HCT116 (cell line): Measurements from ENCODE around the gene ADA. TPM values are rescaled to one million over a fixed set of nuclear protein-coding genes. Genes with fewer than 3 reads are reported as not detected.

ENCODE experiments used
- ATAC-seq: fragments of 200-7000 bp; cut with Tn5 transposase; 2 replicates; pipeline ENCODE4 v1.9.1; 2020; ENCODE audit warnings: mild to moderate bottlenecking, moderate library complexity
- BruUV-seq: library from RNA; stranded (reverse); fragments of 400-500 nt; replicated peaks from 2 replicates; lab custom pipeline; 2021; lab: Mats Ljungman, UMichigan
- CTCF ChIA-PET: fragments of 300-600 bp; sonication (Branson Sonifier 250); formaldehyde crosslinking; loops from one replicate; lab custom pipeline; 2021; ENCODE audit warnings: antibody characterized with exemption; lab: Charles Lee
- POLR2A ChIA-PET: fragments of 300-600, 350-600 bp; sonication (Branson Sonifier 250); formaldehyde crosslinking; loops from one replicate; lab custom pipeline; 2021; ENCODE audit warnings: antibody characterized with exemption; lab: Charles Lee
- RAD21 ChIA-PET, 2 experiments: fragments of 300-600 bp; sonication (Branson Sonifier 250); formaldehyde crosslinking; loops; one replicate each; lab custom pipeline; 2023; ENCODE audit warnings: low total read pairs in 2 of 2; ENCODE audit not compliant: uncharacterized antibody in 2 of 2, unreplicated experiment in 2 of 2, low non-redundant PET in 1 of 2; lab: Charles Lee
- DNase-seq: peaks from one replicate; pipeline ENCODE4 v3.0.0-alpha.2; 2010; ENCODE audit warnings: low read depth, low spot score
- H2AFZ ChIP-seq: fragments of 200-600 bp; shearing (Covaris generic), sonication (generic); 2 replicates; pipeline ENCODE4 v1.6.1; 2017; ENCODE audit warnings: low read depth, mixed run types, mixed read lengths, antibody characterized with exemption, low read length; ENCODE audit not compliant: poor library complexity, severe bottlenecking
- H3K27ac ChIP-seq: 2 replicates; pipeline ENCODE4 v1.5.1; 2012; ENCODE audit warnings: low read depth, low read length
- H3K27me3 ChIP-seq: fragments of 200-600 bp; sonication (generic); 2 replicates; pipeline ENCODE4 v1.6.1; 2016; ENCODE audit warnings: mixed run types, low read length, mixed read lengths; ENCODE audit not compliant: insufficient read depth
- H3K36me3 ChIP-seq, 2 experiments: fragments of 200-500 bp in 1 of 2; fragments of 200-600 bp in 1 of 2; sonication (Bioruptor generic) in 1 of 2; sonication (generic) in 1 of 2; 2 replicates each; pipeline versions ENCODE4 v1.5.1 to v1.6.1; 2014 to 2016; ENCODE audit warnings: low read length in 2 of 2, inconsistent platforms in 1 of 2, mixed read lengths in 1 of 2, mixed run types in 1 of 2; ENCODE audit not compliant: insufficient read depth in 2 of 2, control insufficient read depth in 1 of 2
- H3K4me1 ChIP-seq, 2 experiments: fragments of 200-600 bp in 1 of 2; sonication (generic) in 1 of 2; 2 replicates each; pipeline versions ENCODE4 v1.5.1 to v1.6.1; 2012 to 2017; ENCODE audit warnings: low read length in 2 of 2, inconsistent platforms in 1 of 2, mild to moderate bottlenecking in 1 of 2, mixed read lengths in 1 of 2, mixed run types in 1 of 2, moderate library complexity in 1 of 2; ENCODE audit not compliant: insufficient read depth in 2 of 2, control insufficient read depth in 1 of 2
- H3K4me2 ChIP-seq: fragments of 200-600 bp; sonication (generic); 2 replicates; pipeline ENCODE4 v1.6.1; 2017; ENCODE audit warnings: mixed run types, low read length, mixed read lengths
- H3K4me3 ChIP-seq, 2 experiments: fragments of 200-600 bp in 1 of 2; sonication (generic) in 1 of 2; replicated peaks in 1 of 2; 2 replicates each; pipeline ENCODE4 v1.5.1; 2011 to 2016; ENCODE audit warnings: low read length in 2 of 2, control low read depth in 1 of 2, low read depth in 1 of 2, mild to moderate bottlenecking in 1 of 2, mixed read lengths in 1 of 2, mixed run types in 1 of 2
- H3K79me2 ChIP-seq: fragments of 200-600 bp; sonication (generic); 2 replicates; pipeline ENCODE4 v1.6.1; 2017; ENCODE audit warnings: mild to moderate bottlenecking, mixed run types, low read length, moderate library complexity, mixed read lengths; ENCODE audit not compliant: insufficient read depth
- H3K9ac ChIP-seq: fragments of 200-600 bp; sonication (generic); 2 replicates; pipeline ENCODE4 v1.6.1; 2016; ENCODE audit warnings: low read length, mixed read lengths
- H3K9me2 ChIP-seq: fragments of 200-600 bp; sonication (generic), shearing (Covaris generic); 2 replicates; pipeline ENCODE4 v1.6.1; 2017; ENCODE audit warnings: mixed run types, mild to moderate bottlenecking, moderate library complexity; ENCODE audit not compliant: insufficient read depth
- H3K9me3 ChIP-seq, 2 experiments: fragments of 200-500 bp in 1 of 2; fragments of 200-600 bp in 1 of 2; sonication (Bioruptor generic) in 1 of 2; sonication (generic) in 1 of 2; 2 replicates each; pipeline ENCODE4 v1.6.1; 2014 to 2017; ENCODE audit warnings: low read length in 2 of 2, mixed read lengths in 2 of 2, inconsistent platforms in 1 of 2, low read depth in 1 of 2, mild to moderate bottlenecking in 1 of 2, mixed run types in 1 of 2, moderate library complexity in 1 of 2; ENCODE audit not compliant: control insufficient read depth in 1 of 2, insufficient read depth in 1 of 2
- H4K20me1 ChIP-seq: fragments of 200-600 bp; sonication (generic), shearing (Covaris generic); 2 replicates; pipeline ENCODE4 v1.6.1; 2017; ENCODE audit warnings: mixed run types, mild to moderate bottlenecking, moderate library complexity; ENCODE audit not compliant: insufficient read depth
- ATF3 ChIP-seq: IDR thresholded peaks from 2 replicates; pipeline ENCODE4 v1.6.1; 2012
- CEBPB ChIP-seq: IDR thresholded peaks from 2 replicates; pipeline ENCODE4 v1.6.1; 2012; ENCODE audit warnings: low read depth
- EGR1 ChIP-seq: IDR thresholded peaks from 2 replicates; pipeline ENCODE4 v1.6.1; 2012; ENCODE audit warnings: low read depth
- POLR2AphosphoS5 ChIP-seq: IDR thresholded peaks from 2 replicates; pipeline ENCODE4 v1.6.1; 2011; ENCODE audit warnings: mild to moderate bottlenecking, low read depth, low read length, moderate library complexity
- REST ChIP-seq: IDR thresholded peaks from 2 replicates; pipeline ENCODE4 v1.6.1; 2012; ENCODE audit warnings: low read depth
- YY1 ChIP-seq: IDR thresholded peaks from 2 replicates; pipeline ENCODE4 v1.6.1; 2011; ENCODE audit warnings: low read length, low read depth, moderate library complexity, mild to moderate bottlenecking; ENCODE audit not compliant: insufficient replicate concordance; ENCODE audit errors: extremely low read depth
- ZNF274 ChIP-seq: fragments of 200-500 bp; sonication (Bioruptor generic); IDR thresholded peaks from 2 replicates; pipeline ENCODE4 v1.6.1; 2014; ENCODE audit warnings: mild to moderate bottlenecking, low read depth, low read length, inconsistent platforms
- intact Hi-C: fragments of 100-400 bp; cut with micrococcal nuclease; formaldehyde crosslinking; loops from 2 replicates; pipeline ENCODE4 v1.10.0; 2022
- total RNA-seq: library from RNA; stranded (reverse); gene quantifications from one replicate; pipeline ENCODE4 v1.2.1, GENCODE V29; 2021; ENCODE audit not compliant: unreplicated experiment

ADA gene
- total RNA-seq, 1 experiment from 2014 or later = 25.9 TPM

DNA sequence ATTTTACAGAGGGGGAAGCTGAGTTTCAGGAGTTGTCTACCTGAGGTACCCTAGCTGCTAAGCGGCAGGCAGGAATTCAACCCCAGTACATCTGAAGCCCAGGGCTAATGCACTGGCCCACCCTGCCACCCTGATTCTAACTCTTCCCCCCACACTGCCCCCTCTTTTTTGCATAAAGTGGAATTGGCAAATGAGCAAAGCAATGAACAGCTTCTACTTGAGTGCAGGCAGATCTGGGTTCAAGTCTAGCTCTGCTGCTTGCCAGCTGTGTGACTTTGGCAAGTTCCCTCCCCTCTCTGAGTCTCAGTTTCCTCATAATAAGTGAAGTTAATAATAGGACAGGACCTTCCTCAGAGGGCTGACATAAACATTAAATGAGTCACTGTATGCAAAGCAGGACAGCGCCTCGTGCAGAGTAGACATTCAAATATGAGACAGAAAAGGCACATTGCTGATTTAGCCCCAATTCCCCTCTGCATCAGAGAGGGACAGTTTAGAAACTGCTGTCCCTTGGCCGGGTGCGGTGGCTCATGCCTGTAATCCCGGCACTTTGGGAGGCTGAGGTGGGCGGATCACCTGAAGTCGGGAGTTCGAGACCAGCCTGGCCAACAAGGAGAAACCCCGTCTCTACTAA, 4.7 kb downstream of the ADA start:
- TF ChIP-seq CEBPB = no peak
- TF ChIP-seq EGR1 = no peak
- no peak for TF ChIP-seq POLR2AphosphoS5
- no peak for TF ChIP-seq REST
- no peak for TF ChIP-seq ATF3
- no peak for TF ChIP-seq ZNF274
- no peak for TF ChIP-seq YY1
- Histone ChIP-seq H3K9me3 (no peaks in the 10 kb centered on the region), H2AFZ (no peak overlapping the region), H3K79me2 (no peaks in the 10 kb centered on the region), H4K20me1 (no peaks in the 10 kb centered on the region), H3K4me2 (no peak overlapping the region), H3K27me3 (no peaks in the 10 kb centered on the region), H3K36me3 (no peaks in the 10 kb centered on the region), H3K27ac (no peak overlapping the region), H3K4me1 (peaks cover 13 to 43% of the 10 kb centered on the region in 2 experiments; a peak in 3 of 4 replicates), H3K4me3 (no peak overlapping the region), H3K9me2 (no peaks in the 10 kb centered on the region), H3K9ac (no peak overlapping the region)
- RAD21 ChIA-PET = no interaction called here
- no TSS peak for BruUV-seq
- DNase-seq (no peak), ATAC-seq (no peak)
- intact Hi-C loops = no loop called here
- POLR2A ChIA-PET = no interaction called here
- CTCF ChIA-PET = no interaction called here
